ENCODE results near the gene DNM3. TPM values are rescaled to one million over a fixed set of nuclear protein-coding genes. Genes with fewer than 3 reads are reported as not detected.

Gene DNM3
- total and polyA plus RNA-seq, 9 donors, result 3.1 to 6.5 (median 4.4) TPM

GRCh38 chr1:172134087-172134731 is 292.9 kb downstream of the DNM3 start:
- H3K36me3 ChIP-seq, result no peaks in the 10 kb centered on the region
- no peaks in the 10 kb centered on the region for H3K27me3 ChIP-seq
- H3K27ac ChIP-seq, result peak overlapping the region in 1 of 2 donors; percentile 6
- 87 to 97% (median 95%) methylated on average over 2 of the region's 2 CpGs for WGBS, 3 donors
- H3K4me1 ChIP-seq (ENCODE audit: insufficient read depth), result peaks cover 8% of the 10 kb centered on the region
- intact Hi-C loops (cut with DNase I), result loop anchor here in 1 of 4 donors (10.0 kb wide), 1 partner anchor 89 kb away; no protein-coding TSS in a partner anchor
- DNase-seq, result no peak
- TF ChIP-seq CTCF (IDR thresholded peaks at IDR 0.05), result no peak
- no peak for TF ChIP-seq POLR2A (IDR thresholded peaks at IDR 0.05)
- TF ChIP-seq EP300 (IDR thresholded peaks at IDR 0.05), result no peak
- no peaks in the 10 kb centered on the region for H3K9me3 ChIP-seq
- no peak overlapping the region for H3K4me3 ChIP-seq

GRCh38 chr1:172135076-172135672 is 293.9 kb downstream of the DNM3 start:
- H3K27ac ChIP-seq, result peak overlapping the region in 1 of 2 donors; percentile 71
- no peak overlapping the region for H3K4me3 ChIP-seq
- no peaks in the 10 kb centered on the region for H3K9me3 ChIP-seq
- TF ChIP-seq CTCF (IDR thresholded peaks at IDR 0.05), result peak in 2 of 3 donors; percentile 43 to 60
- no peak for TF ChIP-seq POLR2A (IDR thresholded peaks at IDR 0.05)
- no peaks in the 10 kb centered on the region for H3K27me3 ChIP-seq
- intact Hi-C loops (cut with DNase I), result loop anchor here in 1 of 4 donors (10.0 kb wide), 1 partner anchor 90 kb away; no protein-coding TSS in a partner anchor
- H3K36me3 ChIP-seq, result no peaks in the 10 kb centered on the region
- DNase-seq, result no peak
- peaks cover 8% of the 10 kb centered on the region for H3K4me1 ChIP-seq (ENCODE audit: insufficient read depth)
- 75 to 80% (median 75%) methylated on average over 2 of the region's 2 CpGs for WGBS, 3 donors

- Histone ChIP-seq H3K4me1 (ENCODE audit: insufficient read depth) (peaks cover 8% of the 10 kb centered on the region), H3K9me3 (no peaks in the 10 kb centered on the region), H3K27ac (peak overlapping the region in 1 of 2 donors; percentile 71), H3K27me3 (no peaks in the 10 kb centered on the region), H3K36me3 (no peaks in the 10 kb centered on the region), H3K4me3 (no peak overlapping the region)
- TF ChIP-seq EP300 (IDR thresholded peaks at IDR 0.05) (no peak), CTCF (IDR thresholded peaks at IDR 0.05) (no peak), POLR2A (IDR thresholded peaks at IDR 0.05) (no peak)
- intact Hi-C loops (cut with DNase I), result loop anchor here in 1 of 4 donors (10.0 kb wide), 1 partner anchor 91 kb away; no protein-coding TSS in a partner anchor
- DNase-seq, result no peak
- 27 to 34% (median 30%) methylated on average over 4 of the region's 4 CpGs for WGBS, 3 donors
Observed at GRCh38 chr1:172135978-172136610, 294.8 kb downstream of the DNM3 start.

- H3K27me3 ChIP-seq, result no peaks in the 10 kb centered on the region
- H3K36me3 ChIP-seq, result no peaks in the 10 kb centered on the region
- TF ChIP-seq POLR2A (IDR thresholded peaks at IDR 0.05) (no peak), CTCF (IDR thresholded peaks at IDR 0.05) (no peak), EP300 (IDR thresholded peaks at IDR 0.05) (no peak)
- H3K4me1 ChIP-seq (ENCODE audit: insufficient read depth), result peaks cover 8% of the 10 kb centered on the region
- intact Hi-C loops (cut with DNase I), result loop anchor here in 1 of 4 donors (10.0 kb wide), 1 partner anchor 92 kb away; no protein-coding TSS in a partner anchor
- H3K27ac ChIP-seq, result peak overlapping the region in 1 of 2 donors; percentile 71
- no peak overlapping the region for H3K4me3 ChIP-seq
- no peaks in the 10 kb centered on the region for H3K9me3 ChIP-seq
- 12 to 31% (median 19%) methylated on average over 5 of the region's 5 CpGs for WGBS, 3 donors
- DNase-seq, result no peak
Observed at GRCh38 chr1:172136925-172137324, 295.6 kb downstream of the DNM3 start.
